Mesendoderm (in vitro differentiated cells): ENCODE measurements around the gene RPL5.

Experiments
- DNase-seq: peaks from one replicate; pipeline ENCODE4 v3.0.0; 2013
- H2AK5ac ChIP-seq: 2 replicates; pipeline ENCODE4 v1.6.1; 2013; ENCODE audit warnings: low read length, inconsistent platforms
- H2BK120ac ChIP-seq: 2 replicates; pipeline ENCODE4 v1.6.1; 2013; ENCODE audit warnings: low read depth, mild to moderate bottlenecking, low read length, moderate library complexity, mixed read lengths
- H2BK15ac ChIP-seq: replicated peaks from 2 replicates; pipeline ENCODE4 v1.6.1; 2013; ENCODE audit warnings: low read depth, mild to moderate bottlenecking, moderate library complexity
- H2BK5ac ChIP-seq: 2 replicates; pipeline ENCODE4 v1.6.1; 2013; ENCODE audit warnings: low read length, inconsistent platforms
- H3K18ac ChIP-seq: 2 replicates; pipeline ENCODE4 v1.6.1; 2013; ENCODE audit warnings: mild to moderate bottlenecking, low read length, mixed read lengths
- H3K23ac ChIP-seq: one replicate; pipeline ENCODE4 v1.6.1; 2013; ENCODE audit warnings: low read length
- H3K27ac ChIP-seq: 2 replicates; pipeline ENCODE4 v1.5.1; 2013; ENCODE audit warnings: low read depth, mild to moderate bottlenecking, inconsistent platforms, low read length, moderate library complexity
- H3K27me3 ChIP-seq: 2 replicates; pipeline ENCODE4 v1.6.1; 2013; ENCODE audit warnings: low read length, control low read depth, mild to moderate bottlenecking, inconsistent platforms; ENCODE audit not compliant: insufficient read depth, poor library complexity
- H3K36me3 ChIP-seq: 2 replicates; pipeline ENCODE4 v1.6.1; 2013; ENCODE audit warnings: low read length, inconsistent platforms; ENCODE audit not compliant: control insufficient read depth, insufficient read depth
- H3K4ac ChIP-seq: one replicate; pipeline ENCODE4 v1.6.1; 2013; ENCODE audit warnings: low read depth, mild to moderate bottlenecking, low read length, moderate library complexity
- H3K4me1 ChIP-seq: 2 replicates; pipeline ENCODE4 v1.6.1; 2013; ENCODE audit warnings: low read depth, low read length, inconsistent platforms; ENCODE audit not compliant: control insufficient read depth
- H3K4me2 ChIP-seq: 2 replicates; pipeline ENCODE4 v1.6.1; 2013; ENCODE audit warnings: low read length
- H3K4me3 ChIP-seq: 2 replicates; pipeline ENCODE4 v1.5.1; 2013; ENCODE audit warnings: mild to moderate bottlenecking, low read length
- H3K56ac ChIP-seq: one replicate; pipeline ENCODE4 v1.6.1; 2013; ENCODE audit warnings: low read length
- H3K79me1 ChIP-seq: 2 replicates; pipeline ENCODE4 v1.6.1; 2013; ENCODE audit warnings: low read length, inconsistent platforms
- H3K79me2 ChIP-seq: 2 replicates; pipeline ENCODE4 v1.6.1; 2013; ENCODE audit warnings: mild to moderate bottlenecking, low read length; ENCODE audit not compliant: control insufficient read depth, insufficient read depth
- H3K9ac ChIP-seq: 2 replicates; pipeline ENCODE4 v1.6.1; 2013; ENCODE audit warnings: low read length, inconsistent platforms
- H4K5ac ChIP-seq: one replicate; pipeline ENCODE4 v1.6.1; 2013; ENCODE audit warnings: low read length
- H4K8ac ChIP-seq: one replicate; pipeline ENCODE4 v1.6.1; 2013; ENCODE audit warnings: low read depth, mild to moderate bottlenecking, control low read depth, low read length, moderate library complexity
- WGBS: extraction: QIAGEN DNeasy Blood & Tissue Kit; methylation state at CpG from one replicate; pipeline ENCODE4 v1.1.7; 2013; ENCODE audit warnings: low lambda C conversion rate, missing lambda C conversion rate; ENCODE audit not compliant: insufficient coverage; ENCODE audit errors: extremely low coverage; 5-methylcytosine and 5-hydroxymethylcytosine counted together

Gene RPL5

DNA sequence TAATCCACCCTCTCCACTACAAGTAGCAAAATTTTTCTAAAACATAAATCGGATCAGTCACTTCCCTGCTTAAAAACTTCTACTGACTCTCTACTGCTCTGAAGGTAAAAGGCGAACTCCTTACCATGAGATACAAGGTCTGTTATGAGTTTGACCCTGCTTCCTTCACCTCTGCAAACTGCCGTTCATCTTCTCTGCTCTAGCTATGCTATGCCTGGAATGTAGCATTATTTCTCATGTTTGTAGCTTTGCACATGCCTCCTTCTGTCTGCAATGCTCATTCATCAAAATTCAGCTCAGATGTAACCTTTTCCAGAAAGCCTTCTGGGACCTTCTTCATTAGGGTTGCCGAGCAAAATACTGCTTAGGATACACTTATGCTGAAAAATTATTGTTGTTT is 30.8 kb downstream of the RPL5 start:
- Histone ChIP-seq H3K9ac (no peak overlapping the region), H2BK5ac (no peak overlapping the region), H4K8ac (no peak overlapping the region), H3K27ac (no peak overlapping the region), H3K4me2 (no peak overlapping the region), H3K4me1 (no peaks in the 10 kb centered on the region), H3K36me3 (no peaks in the 10 kb centered on the region), H3K79me2 (no peaks in the 10 kb centered on the region), H3K23ac (no peak overlapping the region), H4K5ac (no peak overlapping the region), H3K79me1 (no peaks in the 10 kb centered on the region), H2BK120ac (no peak overlapping the region), H3K4ac (no peak overlapping the region), H3K4me3 (no peak overlapping the region), H2BK15ac (no peak overlapping the region), H2AK5ac (no peak overlapping the region), H3K27me3 (no peaks in the 10 kb centered on the region), H3K56ac (no peak overlapping the region), H3K18ac (no peak overlapping the region)
- DNase-seq, result no peak
- WGBS, result no CpG with 5 or more reads among the region's 4 CpGs

DNA sequence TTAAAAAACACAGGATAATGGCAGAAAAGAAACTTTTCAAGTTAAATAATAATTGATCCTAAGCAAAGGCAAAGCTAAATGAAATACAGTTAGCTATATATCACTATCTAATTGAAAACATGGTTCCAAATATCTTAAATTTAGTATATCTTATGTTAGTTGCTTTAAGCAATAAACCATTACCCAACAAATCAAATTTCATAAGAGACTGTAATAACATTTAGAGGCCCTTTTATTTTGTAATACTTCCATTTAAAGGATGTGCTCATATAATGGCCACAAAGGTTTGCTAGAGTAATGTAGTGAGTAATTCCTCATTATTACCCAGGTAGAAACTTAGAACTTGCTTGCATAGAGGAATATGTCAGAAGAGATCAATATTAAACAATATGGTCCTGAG is 32.3 kb downstream of the RPL5 start:
- DNase-seq, result no peak
- H3K27ac ChIP-seq, result no peak overlapping the region
- H2AK5ac ChIP-seq, result no peak overlapping the region
- H3K27me3 ChIP-seq, result no peaks in the 10 kb centered on the region
- H3K79me2 ChIP-seq, result no peaks in the 10 kb centered on the region
- H3K79me1 ChIP-seq, result no peaks in the 10 kb centered on the region
- H3K4me2 ChIP-seq, result no peak overlapping the region
- H3K4me1 ChIP-seq, result no peaks in the 10 kb centered on the region
- H2BK5ac ChIP-seq, result no peak overlapping the region
- H3K23ac ChIP-seq, result no peak overlapping the region
- no peak overlapping the region for H2BK120ac ChIP-seq
- no peak overlapping the region for H3K18ac ChIP-seq
- H3K9ac ChIP-seq, result no peak overlapping the region
- H4K8ac ChIP-seq, result no peak overlapping the region
- no peak overlapping the region for H2BK15ac ChIP-seq
- H3K4ac ChIP-seq, result no peak overlapping the region
- H3K36me3 ChIP-seq, result no peaks in the 10 kb centered on the region
- H4K5ac ChIP-seq, result no peak overlapping the region
- no peak overlapping the region for H3K4me3 ChIP-seq
- no peak overlapping the region for H3K56ac ChIP-seq

DNA sequence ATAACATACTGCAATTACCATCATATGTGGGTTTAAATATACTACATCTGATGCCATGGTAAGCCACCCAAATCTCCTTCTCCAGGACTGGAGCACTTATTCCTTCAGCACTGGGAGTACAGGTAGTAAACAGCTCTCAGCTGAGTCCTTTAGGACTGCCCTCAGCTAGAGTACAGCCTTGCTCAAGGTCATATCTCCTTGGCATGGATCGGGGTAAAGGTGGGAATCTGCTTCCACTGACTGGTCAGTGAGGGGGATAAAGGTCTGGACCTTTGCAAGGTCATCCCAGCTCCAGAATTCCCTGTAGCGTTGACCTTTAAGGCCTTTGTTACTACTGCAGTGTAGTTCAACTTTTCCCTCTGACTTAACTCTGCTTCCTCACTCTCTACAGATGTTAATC is 38.8 kb downstream of the RPL5 start:
- no peak overlapping the region for H3K4me3 ChIP-seq
- no CpG with 5 or more reads among the region's 2 CpGs for WGBS
- H4K5ac ChIP-seq, result no peak overlapping the region
- no peak overlapping the region for H3K56ac ChIP-seq
- no peak overlapping the region for H3K27ac ChIP-seq
- no peak overlapping the region for H4K8ac ChIP-seq
- no peaks in the 10 kb centered on the region for H3K36me3 ChIP-seq
- H3K4ac ChIP-seq, result no peak overlapping the region
- H3K18ac ChIP-seq, result no peak overlapping the region
- no peaks in the 10 kb centered on the region for H3K79me1 ChIP-seq
- no peak overlapping the region for H2BK5ac ChIP-seq
- no peak overlapping the region for H2BK120ac ChIP-seq
- no peak overlapping the region for H3K23ac ChIP-seq
- H2AK5ac ChIP-seq, result no peak overlapping the region
- H3K27me3 ChIP-seq, result no peaks in the 10 kb centered on the region
- H3K9ac ChIP-seq, result no peak overlapping the region
- H2BK15ac ChIP-seq, result no peak overlapping the region
- no peak for DNase-seq
- no peak overlapping the region for H3K4me2 ChIP-seq
- H3K79me2 ChIP-seq, result no peaks in the 10 kb centered on the region
- H3K4me1 ChIP-seq, result no peaks in the 10 kb centered on the region

DNA sequence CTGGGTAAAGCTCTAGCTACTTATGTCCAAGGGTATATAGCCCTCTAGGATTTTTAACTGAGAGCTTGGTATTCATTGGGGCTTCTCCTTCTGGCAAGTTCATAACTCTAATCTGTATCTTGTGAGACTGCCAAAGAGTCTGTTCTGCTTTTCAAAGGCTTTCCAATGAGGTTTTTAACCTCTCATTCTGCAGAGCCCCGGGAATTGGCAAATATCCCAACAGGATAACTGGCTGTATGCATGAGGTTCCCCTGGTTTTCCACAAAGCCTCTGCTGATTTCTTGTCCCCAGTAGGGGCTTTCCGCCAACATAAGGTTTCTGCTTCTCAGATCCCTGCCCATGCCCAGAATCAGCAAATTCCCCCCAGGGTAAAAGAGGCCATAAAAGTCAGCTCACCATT is 40.9 kb downstream of the RPL5 start:
- Histone ChIP-seq H3K79me1 (no peaks in the 10 kb centered on the region), H3K36me3 (no peaks in the 10 kb centered on the region), H4K8ac (no peak overlapping the region), H3K4me1 (no peaks in the 10 kb centered on the region), H3K4me2 (no peak overlapping the region), H3K18ac (no peak overlapping the region), H4K5ac (no peak overlapping the region), H2BK5ac (no peak overlapping the region), H3K79me2 (no peaks in the 10 kb centered on the region), H3K27me3 (no peaks in the 10 kb centered on the region), H3K9ac (no peak overlapping the region), H2BK120ac (no peak overlapping the region), H2BK15ac (no peak overlapping the region), H2AK5ac (no peak overlapping the region), H3K4me3 (no peak overlapping the region), H3K23ac (no peak overlapping the region), H3K56ac (no peak overlapping the region), H3K27ac (no peak overlapping the region), H3K4ac (no peak overlapping the region)
- no peak for DNase-seq
- WGBS, result no CpG with 5 or more reads among the region's 2 CpGs

DNA sequence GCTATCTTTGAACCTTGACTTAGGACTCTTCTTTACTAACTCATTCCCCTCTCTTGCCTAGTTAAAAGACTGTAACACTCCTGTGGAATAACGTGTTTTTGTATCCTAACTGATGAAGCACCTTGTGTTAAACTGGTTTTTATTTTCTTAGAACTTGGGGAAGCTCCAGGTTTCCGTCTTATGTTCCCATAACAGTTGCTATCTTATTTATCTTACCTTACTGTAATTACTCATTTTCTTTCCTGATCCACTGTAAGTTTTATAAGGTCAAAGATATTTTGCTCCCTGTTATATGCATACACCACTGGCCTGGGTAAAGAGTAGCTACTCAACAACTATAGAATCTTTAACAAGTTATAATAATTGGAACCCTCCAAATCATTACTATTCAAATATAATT is 43.1 kb downstream of the RPL5 start:
- H3K56ac ChIP-seq, result no peak overlapping the region
- no peak for DNase-seq
- no peaks in the 10 kb centered on the region for H3K27me3 ChIP-seq
- no peaks in the 10 kb centered on the region for H3K4me1 ChIP-seq
- no peaks in the 10 kb centered on the region for H3K79me2 ChIP-seq
- H3K4me2 ChIP-seq, result no peak overlapping the region
- no peak overlapping the region for H4K5ac ChIP-seq
- H3K36me3 ChIP-seq, result no peaks in the 10 kb centered on the region
- H4K8ac ChIP-seq, result no peak overlapping the region
- H3K4me3 ChIP-seq, result no peak overlapping the region
- no peaks in the 10 kb centered on the region for H3K79me1 ChIP-seq
- no peak overlapping the region for H3K23ac ChIP-seq
- no peak overlapping the region for H2AK5ac ChIP-seq
- no peak overlapping the region for H2BK120ac ChIP-seq
- no peak overlapping the region for H3K9ac ChIP-seq
- H3K27ac ChIP-seq, result no peak overlapping the region
- H3K4ac ChIP-seq, result no peak overlapping the region
- no peak overlapping the region for H2BK15ac ChIP-seq
- no peak overlapping the region for H2BK5ac ChIP-seq
- no CpG with 5 or more reads among the region's 2 CpGs for WGBS
- H3K18ac ChIP-seq, result no peak overlapping the region

DNA sequence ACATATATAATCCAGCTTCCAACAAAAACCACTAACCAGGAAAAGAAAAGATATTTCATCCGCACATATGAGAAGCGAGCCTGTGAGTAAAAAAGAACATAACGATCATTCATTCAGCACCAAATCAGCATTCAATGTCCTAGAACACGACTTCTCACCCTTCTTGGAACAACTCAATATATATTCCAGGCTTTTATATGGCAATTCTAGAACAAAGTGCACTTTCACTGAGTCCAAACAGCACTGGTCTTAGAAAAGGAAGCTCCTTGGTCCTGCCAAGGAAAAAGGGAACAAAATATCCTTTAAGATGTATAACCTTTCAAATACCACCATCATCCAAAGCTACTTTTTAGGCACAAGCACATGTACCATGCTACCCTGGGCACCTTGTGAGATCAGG is 44.5 kb downstream of the RPL5 start:
- Histone ChIP-seq H3K9ac (no peak overlapping the region), H2BK15ac (no peak overlapping the region), H4K5ac (no peak overlapping the region), H3K27me3 (no peaks in the 10 kb centered on the region), H3K4ac (no peak overlapping the region), H3K4me1 (no peaks in the 10 kb centered on the region), H3K23ac (no peak overlapping the region), H3K79me1 (no peaks in the 10 kb centered on the region), H3K36me3 (no peaks in the 10 kb centered on the region), H4K8ac (no peak overlapping the region), H3K27ac (no peak overlapping the region), H2AK5ac (no peak overlapping the region), H2BK5ac (no peak overlapping the region), H2BK120ac (no peak overlapping the region), H3K56ac (no peak overlapping the region), H3K4me3 (no peak overlapping the region), H3K4me2 (no peak overlapping the region), H3K79me2 (no peaks in the 10 kb centered on the region), H3K18ac (no peak overlapping the region)
- no peak for DNase-seq
- WGBS, result no CpG with 5 or more reads among the region's 4 CpGs
